SKM-1 (cell line): ENCODE measurements around the gene KAT8.
A peak's percentile ranks its signal among the peaks of the same experiment; 100 is the strongest.
"Not testable (repeated sequence)": the region's sequence is repeated elsewhere in the genome, so short reads cannot be mapped to it uniquely, and the experiment has no call there.

ENCODE experiments used
- DNase-seq: peaks from one replicate; lab custom pipeline; 2025; ENCODE audit not compliant: unreplicated experiment; lab: John Stamatoyannopoulos, UW

KAT8 gene

GRCh38 chr16:31144418-31144817, 27.0 kb downstream of the KAT8 start:
- DNase-seq: not testable (repeated sequence)

DNA sequence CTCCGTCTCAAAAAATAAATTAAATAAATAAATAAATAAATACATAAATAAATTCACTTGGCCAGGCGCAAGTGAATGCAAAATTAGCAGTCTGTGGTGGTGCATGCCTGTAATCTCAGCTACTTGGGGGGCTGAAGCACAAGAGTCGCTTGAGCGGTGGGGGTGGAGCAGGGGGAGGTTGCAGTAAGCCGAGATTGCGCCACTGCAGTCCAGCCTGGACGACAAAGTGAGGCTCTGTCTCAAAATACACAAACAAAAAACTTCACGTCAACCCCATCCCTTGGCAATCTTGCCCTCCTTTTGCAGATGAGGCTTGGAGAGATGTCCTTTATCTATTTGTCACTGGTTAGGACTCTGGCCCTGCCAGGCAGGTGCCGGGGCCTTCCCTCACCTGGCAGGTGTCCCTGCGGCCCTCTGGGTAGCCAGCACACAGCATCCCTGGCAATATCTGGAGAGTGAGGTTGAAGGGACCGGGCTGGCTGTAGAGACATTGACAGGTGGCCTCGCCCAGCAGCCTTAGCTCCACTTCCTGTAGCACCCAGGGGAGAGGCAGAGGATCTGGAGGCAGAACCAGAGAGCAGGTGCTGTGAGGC, 28.0 kb downstream of the KAT8 start:
- DNase-seq: no peak

- DNase-seq: no peak
Observed at GRCh38 chr16:31147574-31147973, 30.1 kb downstream of the KAT8 start.

DNA sequence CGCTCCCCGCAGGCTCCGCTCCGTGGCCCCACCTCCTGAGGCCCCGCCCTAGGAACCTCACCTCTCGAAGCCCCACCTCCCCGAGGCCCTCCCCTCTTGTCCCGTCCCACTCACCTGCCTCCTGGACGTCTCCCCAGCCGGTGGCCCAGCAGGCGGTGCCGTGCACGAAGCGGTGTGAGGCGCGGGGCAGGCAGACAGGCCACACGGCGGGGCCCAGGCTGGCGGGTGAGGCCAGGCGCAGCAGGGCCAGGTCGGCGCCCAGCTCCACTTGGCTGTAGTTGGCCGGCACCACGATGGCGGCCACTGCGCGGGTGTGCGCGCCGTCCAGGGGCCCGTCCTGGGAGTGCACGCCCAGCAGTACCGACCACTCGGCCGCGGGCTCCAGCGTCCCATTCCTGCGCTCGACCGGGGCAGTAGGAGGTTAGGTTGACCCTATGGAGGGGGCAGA, 30.8 kb downstream of the KAT8 start:
- no peak for DNase-seq

DNA sequence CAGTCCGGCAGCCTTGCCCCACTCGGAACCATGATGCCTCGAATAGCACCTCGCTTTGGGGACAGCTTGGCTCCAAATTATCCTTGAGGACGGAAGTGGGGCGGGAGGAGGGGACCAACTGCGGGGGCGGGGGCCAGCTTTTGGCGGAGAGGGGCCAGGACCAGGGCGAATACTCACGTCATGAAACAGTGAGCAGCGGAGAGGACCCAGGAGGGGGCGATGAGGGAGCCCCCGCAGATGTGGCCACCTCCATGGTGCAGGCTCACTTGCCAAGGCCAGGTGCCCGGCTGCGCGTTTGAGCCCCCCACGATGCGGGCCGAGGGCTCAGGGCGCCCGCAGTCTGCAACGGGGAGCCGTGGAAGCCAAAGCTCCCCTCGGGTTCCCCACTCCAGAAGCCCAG, 31.4 kb downstream of the KAT8 start:
- no peak for DNase-seq

DNA sequence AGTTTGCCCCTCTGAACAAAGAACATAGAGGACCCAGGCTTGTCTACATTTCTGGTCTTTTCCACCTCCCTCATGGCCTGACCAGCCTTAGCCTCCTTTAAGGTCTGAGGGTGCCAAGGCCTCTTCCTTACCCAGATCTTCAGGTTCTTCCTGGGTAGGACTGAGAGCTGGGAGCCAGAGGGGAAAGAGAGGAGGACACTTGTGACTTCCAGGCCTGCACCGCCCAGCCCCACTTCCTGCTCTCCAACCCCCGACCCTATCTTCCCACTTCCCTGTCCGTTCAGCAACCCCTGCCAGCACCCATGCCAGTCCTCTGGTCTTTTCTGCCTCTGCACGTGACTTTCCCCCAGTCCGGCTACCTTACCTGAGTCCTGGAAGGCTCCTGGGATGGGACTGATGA, 31.9 kb downstream of the KAT8 start:
- no peak for DNase-seq

GRCh38 chr16:31149894-31150890, 32.7 kb downstream of the KAT8 start, which contains the start of gene PRSS36:
Gene PRSS36, minus strand, starts transcription at chr16:31150066. Its CDS starts 31 bp downstream, at chr16:31150035.
- no peak for DNase-seq

GRCh38 chr16:31150976-31151375, 33.5 kb downstream of the KAT8 start:
- peak; percentile 34 for DNase-seq

- peak; percentile 61 for DNase-seq
Observed at GRCh38 chr16:31157136-31157535, 39.7 kb downstream of the KAT8 start.

- DNase-seq: no peak
Observed at GRCh38 chr16:31167315-31167714, 49.9 kb downstream of the KAT8 start.

DNA sequence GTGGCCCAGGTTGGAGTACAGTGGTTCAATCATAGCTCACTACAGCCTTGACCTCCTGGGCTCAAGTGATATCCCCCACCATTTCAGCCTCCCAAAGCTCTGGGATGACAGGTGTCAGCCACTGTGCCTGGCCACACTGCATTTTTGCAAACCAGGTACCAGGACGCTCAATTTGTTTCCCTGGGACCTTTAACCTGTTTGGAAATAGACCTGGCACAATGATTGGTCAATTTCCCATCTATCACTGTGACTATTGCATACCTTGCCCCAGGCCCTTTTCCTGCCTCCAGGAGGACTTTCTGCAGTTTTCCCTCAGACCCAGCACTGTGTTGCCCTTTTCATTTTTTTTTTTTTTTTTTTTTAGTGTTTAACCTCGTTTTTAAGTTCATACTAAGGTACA, 51.4 kb downstream of the KAT8 start:
- no peak for DNase-seq

DNA sequence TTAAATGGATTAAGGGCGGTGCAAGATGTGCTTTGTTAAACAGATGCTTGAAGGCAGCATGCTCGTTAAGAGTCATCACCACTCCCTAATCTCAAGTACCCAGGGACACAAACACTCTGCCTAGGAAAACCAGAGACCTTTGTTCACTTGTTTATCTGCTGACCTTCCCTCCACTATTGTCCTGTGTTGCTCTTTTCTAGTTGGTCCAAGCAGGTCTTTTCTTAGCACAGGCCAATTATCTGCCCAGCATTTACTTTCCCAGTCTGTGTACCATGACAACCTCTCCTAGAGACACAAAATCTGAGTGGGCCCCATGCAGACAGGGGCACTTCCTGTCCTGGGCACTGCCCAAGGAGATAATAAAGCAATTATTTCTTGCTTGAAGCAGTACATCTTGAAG, 52.6 kb downstream of the KAT8 start:
- DNase-seq: not testable (repeated sequence)

DNA sequence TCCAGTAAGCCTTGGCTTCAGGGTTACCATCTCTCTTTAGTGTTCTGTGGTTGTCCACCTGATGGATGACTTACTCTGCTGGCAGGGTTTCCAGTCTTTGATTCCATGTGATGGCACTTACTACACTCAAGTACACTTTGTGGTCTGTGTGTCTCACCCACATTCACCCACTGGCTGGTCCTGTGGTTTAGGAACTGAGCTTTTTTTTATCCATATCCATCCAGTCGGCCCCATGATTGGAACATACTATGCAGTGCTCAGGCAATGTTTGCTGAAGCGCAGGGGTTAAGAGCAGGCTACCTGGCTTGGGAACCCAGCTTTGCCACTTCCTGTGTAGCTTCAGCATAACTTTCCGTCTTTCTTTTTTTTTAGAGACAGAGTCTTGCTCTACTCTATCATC, 59.7 kb downstream of the KAT8 start:
- DNase-seq: peak; percentile 32

DNA sequence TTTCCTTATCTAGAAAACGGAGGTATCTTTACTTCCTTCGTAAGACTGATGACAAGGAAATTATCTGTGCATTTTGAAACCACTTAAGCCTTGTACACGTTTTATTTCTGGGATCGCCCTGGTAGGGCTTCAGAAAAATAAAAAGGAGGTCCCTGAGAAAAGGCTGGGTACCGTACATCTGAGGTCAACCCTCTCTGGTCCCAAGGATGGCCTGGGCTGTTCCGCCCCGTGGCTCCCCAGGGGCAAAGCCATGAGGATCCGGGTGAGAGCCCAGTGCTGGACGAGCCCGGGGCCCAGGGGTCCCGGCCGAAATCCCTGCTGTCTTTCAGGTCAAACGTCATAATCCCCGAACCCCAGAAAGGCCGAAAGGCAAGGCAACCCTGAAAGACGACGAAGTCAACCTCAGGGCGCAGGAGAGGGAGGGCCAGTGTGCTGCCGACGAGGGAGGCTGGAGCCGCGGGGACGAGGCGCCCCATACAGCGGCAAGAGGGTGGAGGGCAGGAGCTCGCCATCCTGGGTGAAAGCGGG, 61.8 kb downstream of the KAT8 start:
- no peak for DNase-seq

DNA sequence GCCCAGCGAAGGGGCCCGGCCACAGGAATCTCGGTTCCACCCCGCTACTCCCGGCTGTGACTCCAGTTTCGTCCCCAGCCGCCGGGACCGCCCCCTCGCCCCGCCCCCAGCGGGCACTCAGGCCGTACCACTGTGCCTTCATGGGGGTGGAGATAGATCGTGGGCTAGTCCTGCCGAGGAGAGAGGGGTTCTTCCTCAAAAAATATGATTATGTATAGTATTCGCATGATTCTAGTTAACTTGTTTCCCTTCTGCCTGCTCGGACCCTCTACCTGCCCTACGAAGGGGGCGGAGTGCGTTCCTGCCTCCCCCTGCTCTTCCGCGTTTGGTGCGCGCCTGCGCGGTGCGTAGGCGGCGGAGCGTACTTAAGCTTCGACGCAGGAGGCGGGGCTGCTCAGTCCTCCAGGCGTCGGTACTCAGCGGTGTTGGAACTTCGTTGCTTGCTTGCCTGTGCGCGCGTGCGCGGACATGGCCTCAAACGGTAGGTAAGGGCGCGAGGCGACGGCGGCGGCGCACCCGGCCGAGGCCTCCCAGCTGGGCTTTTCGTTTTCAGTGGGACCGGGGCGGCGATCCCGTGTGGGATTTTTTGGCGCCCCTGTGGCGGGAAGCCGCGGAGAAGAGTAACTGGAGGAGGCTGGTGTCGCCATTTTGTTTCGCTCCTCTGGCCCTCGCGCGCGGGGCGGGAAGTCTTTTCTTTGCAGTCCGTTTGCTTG, 62.4 kb downstream of the KAT8 start, which contains the start of gene FUS:
FUS (plus strand) TSS at position 393 of the 713 bp plus-strand sequence; CDS start at position 469, 76 bp downstream.
- peak; percentile 85 for DNase-seq
